Measurements from ENCODE around the gene GALNT2.

The GALNT2 gene

DNA sequence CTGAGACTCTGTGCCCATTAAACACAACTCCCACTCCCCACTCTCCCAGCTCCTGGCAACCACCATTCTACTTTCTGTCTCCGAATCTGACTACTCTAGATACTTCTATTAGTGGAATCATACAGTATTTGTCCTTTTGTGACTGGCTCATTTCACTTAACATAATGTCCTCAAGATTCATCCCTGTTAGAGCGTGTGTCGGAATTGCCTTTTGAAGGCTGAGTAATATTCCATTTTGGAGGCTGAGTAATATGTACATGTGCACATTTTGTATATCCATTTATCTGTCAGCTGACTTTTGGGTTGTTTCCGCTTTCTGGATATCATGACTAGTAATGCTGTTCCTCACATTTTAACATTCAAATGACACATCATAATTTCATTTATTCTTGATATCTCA, 30.3 kb downstream of the GALNT2 start:
- DNase-seq, result no peak

DNA sequence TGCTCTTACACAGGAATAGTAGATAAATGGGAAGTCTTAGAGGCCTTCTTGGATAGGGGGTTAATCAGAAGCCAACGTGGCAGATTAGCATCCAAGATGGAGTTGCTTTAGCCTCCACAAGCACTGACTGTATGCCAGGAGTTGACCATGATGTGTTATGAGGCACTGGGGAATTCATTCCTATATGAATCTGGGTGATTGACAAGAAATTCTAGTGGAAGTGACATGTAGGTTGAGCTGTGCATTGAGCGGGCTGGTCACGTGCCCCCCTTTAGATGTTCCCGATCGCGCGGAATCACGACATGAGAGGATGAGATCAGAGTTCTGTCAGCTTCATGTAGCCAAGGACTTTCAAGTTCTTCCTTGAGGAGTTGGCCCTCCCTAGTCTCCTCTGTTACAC, 31.7 kb downstream of the GALNT2 start:
- DNase-seq, result no peak

- DNase-seq, result no peak
These were observed 32.4 kb downstream of the GALNT2 start for GRCh38 chr1:230099465-230099864.

- DNase-seq, result no peak
These were observed 33.9 kb downstream of the GALNT2 start for GRCh38 chr1:230100932-230101331.

GRCh38 chr1:230101556-230101955, 34.5 kb downstream of the GALNT2 start:
- DNase-seq, result no peak

- no peak for DNase-seq
These were observed 35.0 kb downstream of the GALNT2 start for GRCh38 chr1:230102046-230102445.

GRCh38 chr1:230102472-230102871, 35.4 kb downstream of the GALNT2 start:
- DNase-seq, result no peak

GRCh38 chr1:230103306-230104173, 36.5 kb downstream of the GALNT2 start:
- DNase-seq, result peak; percentile 52

- DNase-seq, result peak; percentile 98
These were observed 37.6 kb downstream of the GALNT2 start for GRCh38 chr1:230104395-230105244.

GRCh38 chr1:230105245-230105753, 38.3 kb downstream of the GALNT2 start:
- DNase-seq, result no peak

DNA sequence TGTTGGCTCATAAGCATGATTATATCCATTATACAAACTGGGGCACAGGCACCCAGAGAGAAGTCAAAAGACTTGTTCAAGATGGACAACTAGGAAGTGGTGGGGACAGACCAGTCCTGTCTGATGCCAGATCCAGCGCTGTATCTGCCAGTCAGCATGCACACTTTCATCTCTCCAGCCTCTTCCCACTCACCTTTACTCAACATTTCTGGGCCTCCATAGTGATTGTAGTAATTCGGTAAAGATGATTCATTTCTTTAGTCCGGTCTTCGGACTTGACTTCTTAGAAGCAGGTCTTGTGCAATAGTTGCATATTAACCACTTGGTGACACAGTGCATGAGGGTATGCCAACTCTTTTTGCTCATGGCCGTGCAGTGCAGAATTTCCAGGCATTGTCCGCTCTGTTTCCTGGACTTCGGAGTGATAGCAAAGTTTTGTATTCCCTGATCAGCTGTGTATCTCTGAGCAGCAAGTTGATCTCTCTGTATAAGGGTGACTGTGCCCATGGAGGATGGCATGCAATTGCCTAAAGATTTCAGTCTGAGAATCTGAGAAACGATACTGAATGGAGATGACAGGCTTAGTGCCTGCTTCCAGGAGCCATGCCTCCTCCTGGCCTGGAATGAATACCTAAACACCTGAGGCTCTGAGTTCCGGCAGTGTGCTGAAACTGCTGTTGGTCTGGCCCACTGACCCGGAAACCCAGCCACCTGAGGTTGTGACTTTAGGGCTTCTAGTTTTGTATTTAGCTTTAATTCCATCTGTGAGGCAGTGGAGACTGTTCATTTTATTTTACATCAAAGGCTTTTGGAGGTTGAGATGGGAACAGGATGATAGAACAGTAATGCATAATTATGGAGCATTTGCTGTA, 39.0 kb downstream of the GALNT2 start:
- peak; percentile 82 for DNase-seq

DNA sequence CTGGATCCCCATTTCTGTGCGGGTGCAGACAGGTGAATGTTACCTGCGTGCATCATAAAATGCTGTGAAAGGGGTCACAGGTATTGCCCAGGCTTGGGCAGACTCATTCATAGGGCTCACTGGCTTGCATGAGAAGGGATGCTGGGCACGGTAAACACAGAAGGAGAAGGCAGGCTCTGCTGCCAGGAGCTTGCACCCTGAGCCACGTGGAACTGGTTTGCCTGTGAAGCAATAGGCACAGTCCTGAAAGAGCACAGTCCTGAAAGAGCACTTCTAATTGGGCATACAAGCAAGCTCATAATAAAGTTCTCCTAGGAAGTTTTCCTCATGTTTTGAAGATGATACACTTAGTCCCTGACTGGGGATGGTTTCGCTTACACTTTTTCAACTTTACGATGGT, 40.9 kb downstream of the GALNT2 start:
- no peak for DNase-seq

DNA sequence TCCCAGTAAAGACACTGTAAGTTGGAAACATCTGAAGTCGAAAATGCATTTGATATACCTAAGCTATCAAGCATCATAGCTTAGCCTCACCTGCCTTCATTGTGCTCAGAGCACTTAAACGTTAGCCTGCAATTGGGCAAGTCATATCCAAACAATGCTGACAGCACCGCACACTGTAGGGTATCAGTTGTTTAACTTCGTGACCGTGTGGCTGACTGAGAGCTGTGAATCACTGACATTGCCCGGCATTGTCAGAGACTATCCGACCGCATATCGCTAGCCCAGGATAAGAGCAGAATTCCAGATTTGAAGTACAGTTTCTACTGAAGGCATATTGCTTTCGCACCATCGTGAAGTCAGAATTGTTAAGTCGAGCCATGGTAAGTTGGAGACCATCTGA, 41.5 kb downstream of the GALNT2 start:
- DNase-seq, result no peak

DNA sequence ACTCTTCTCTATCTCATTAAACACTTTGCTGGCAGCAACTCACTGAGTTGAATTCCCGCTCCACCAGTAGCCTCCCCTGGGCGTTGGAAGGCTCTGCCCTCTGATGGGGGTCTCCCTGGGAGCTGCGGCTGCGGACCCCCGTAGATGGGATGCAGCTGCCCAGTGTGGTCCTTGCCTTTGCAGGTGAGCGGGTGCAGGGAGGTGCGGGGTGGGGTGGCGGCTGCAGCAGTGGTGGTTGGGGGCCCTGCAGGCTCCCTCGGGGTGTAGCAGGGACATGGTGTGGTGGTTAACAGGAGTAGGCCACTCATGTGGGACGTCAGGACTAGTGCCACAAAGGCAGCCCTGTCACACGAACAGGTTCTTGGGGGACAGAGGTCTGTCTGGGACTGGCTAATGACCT, 42.0 kb downstream of the GALNT2 start:
- no peak for DNase-seq

DNA sequence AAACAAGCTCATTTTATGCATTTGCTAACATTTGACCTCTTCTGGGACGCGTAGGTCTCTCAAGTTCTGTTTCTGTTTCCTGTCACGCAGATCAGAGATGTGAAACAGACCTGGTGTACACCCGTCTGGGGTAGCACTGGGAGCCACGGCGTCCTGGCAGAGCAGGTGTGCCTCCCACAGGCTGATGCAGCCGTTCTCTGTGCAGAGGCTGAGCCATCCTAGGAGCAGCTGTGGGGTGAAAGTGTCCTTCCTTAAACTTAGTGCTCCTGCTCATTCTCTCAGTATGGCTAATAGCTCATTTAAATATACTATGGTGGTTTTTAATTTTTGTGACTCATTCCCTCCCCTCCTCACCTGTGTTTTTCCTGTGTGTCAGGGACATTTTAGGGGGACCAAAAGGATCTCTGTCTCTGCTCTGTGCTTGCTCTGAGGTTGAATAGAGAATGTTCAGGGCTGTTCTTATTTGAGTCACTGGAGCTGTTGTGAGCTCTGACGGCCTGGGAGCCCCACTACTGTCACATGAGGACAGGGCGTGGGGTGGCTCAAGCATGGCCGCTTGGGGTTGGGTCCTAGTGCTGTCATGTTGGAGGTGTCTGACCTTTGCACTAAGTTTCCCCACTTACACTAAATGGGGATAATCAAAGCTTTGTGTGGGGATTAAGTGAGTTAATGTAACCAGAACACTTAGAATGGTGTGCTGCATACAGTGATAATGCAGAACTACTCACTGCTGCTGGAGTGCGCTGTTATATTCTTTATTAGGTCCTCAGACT, 43.0 kb downstream of the GALNT2 start:
- DNase-seq, result no peak

DNA sequence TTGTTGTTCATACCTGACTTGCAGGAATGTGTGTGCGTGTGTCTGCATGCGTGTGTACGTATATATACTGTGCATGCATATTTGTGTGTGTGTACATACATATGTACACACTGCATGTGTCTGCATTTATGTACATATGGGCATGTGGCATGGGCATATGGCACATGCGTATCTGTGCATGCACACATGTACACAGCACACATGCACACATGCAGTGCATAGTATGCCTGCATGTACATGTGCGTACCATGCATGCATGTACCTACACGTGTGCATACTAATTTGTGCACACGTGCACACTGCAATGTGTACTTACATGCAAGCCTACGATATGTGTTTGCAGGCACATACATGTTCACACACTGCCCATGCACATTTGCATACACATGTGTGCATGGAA, 43.9 kb downstream of the GALNT2 start:
- no peak for DNase-seq

DNA sequence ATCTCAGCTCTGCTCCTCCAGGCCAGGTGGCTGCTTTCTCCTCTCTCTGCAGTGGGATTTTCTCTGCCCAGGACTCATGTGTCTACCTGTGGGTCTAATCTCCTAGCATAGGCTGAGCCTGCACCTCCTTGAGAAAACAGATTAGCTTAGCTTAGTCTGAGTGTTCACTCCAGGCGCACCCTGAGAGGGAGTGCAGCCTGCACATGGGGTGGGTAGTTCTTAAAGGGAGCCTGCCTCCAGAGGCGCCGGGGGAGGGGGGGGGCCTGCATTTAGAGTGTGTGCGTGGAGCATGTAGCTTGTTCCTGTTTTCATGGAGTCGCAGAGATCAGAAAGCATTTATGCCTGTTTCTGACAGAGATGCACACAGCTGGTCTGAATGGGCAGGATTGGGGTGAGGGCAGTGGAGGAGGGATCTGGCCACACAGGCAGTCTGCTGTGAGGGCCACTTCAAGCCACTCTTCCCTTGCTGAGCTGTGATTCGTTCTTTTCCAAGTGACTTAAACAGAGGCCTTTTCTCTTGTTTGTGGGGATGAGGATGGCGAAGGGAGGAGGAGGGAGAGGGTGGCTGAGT, 45.2 kb downstream of the GALNT2 start:
- no peak for DNase-seq

DNA sequence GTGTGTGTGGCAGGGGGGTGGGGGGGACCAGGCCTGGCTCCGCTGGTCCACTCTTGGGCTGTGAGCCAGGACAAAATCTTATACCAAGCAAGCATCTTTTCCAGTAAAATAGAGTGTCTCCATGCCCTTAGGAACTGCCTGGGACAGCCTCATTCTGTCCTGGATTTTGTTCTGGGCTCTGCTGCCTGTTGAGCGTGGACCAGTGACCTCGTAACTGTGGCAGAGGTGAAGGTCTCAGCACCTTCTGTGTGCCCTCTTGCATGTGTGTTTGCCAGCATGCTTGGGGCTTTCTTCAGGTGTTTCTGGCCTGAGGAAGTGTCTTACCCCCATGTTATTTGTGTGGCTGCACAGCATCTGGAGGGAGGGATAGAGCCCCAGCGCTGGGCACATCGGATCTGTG, 45.7 kb downstream of the GALNT2 start:
- no peak for DNase-seq

GRCh38 chr1:230113235-230113592, 46.2 kb downstream of the GALNT2 start:
- DNase-seq, result no peak

- peak; percentile 93 for DNase-seq
These were observed 46.7 kb downstream of the GALNT2 start for GRCh38 chr1:230113593-230114236.

GRCh38 chr1:230114237-230114651, 47.2 kb downstream of the GALNT2 start:
- no peak for DNase-seq
